Measurements from ENCODE around the gene RRBP1. TPM values are rescaled to one million over a fixed set of nuclear protein-coding genes. Genes with fewer than 3 reads are reported as not detected.
A peak's percentile ranks its signal among the peaks of the same experiment; 100 is the strongest.

The RRBP1 gene
- total and polyA plus RNA-seq, 2 of the 4 experiments (the other 2 are of a cell fraction) = 90.2 to 136 TPM

DNA sequence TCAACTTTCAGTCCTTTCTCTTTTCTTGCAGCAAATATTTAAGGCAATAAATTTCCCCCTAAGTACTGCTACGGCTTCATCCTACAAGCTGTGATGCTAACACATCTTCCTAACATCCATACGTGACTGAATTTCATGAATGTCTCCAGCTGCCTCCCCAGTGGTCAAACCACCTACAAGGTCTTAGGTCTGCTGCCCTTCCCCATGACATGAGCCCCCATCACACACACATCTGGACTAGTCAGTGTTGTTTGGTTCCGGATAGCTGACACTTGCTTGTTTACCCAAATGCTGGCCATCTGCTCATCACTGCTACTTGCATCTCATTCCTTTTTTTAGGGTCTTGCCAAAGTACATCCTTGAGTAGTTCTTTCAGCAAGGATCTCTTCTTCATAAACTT lies 14.6 kb downstream of the RRBP1 start:
- H3K36me3 ChIP-seq (ENCODE audit: control insufficient read depth, insufficient read depth, low read length) = peaks cover 25% of the 10 kb centered on the region
- dilution Hi-C loops (cut with HindIII; ENCODE audit: low sequenced_read_pairs, unreplicated experiment) = no loop called here
- 0 out of 2 replicates have a peak overlapping the region, but pooled peaks have one; percentile 8 for H3K14ac ChIP-seq (replicated peaks; ENCODE audit: low read depth, low read length)
- H3K4me1 ChIP-seq (ENCODE audit: control insufficient read depth, insufficient read depth, low read length) = peaks cover 26% of the 10 kb centered on the region
- H2BK120ac ChIP-seq (ENCODE audit: low read depth, low read length) = no peak overlapping the region
- no peak overlapping the region for H2BK20ac ChIP-seq (ENCODE audit: low read depth, low read length)
- no peak overlapping the region for H2AK9ac ChIP-seq (replicated peaks; ENCODE audit: low read depth, low read length, poor library complexity)
- POLR2A ChIA-PET (ENCODE audit: unreplicated experiment) = no interaction called here
- peaks cover 22 to 78% of the 10 kb centered on the region in 2 experiments for H3K79me1 ChIP-seq (ENCODE audit: low read depth in 1 of 2, low read length in 2 of 2)
- no peak overlapping the region for H2BK5ac ChIP-seq (ENCODE audit: low read depth, low read length, poor library complexity, severe bottlenecking)
- H3K9ac ChIP-seq (ENCODE audit: low read depth, low read length) = no peak overlapping the region
- TF ChIP-seq NFE2L2 (IDR thresholded peaks at IDR 0.05; ENCODE audit: low read depth, low read length) (no peak), MAZ (IDR thresholded peaks at IDR 0.05; ENCODE audit: borderline replicate concordance, low read depth, low read length) (no peak), MXI1 (IDR thresholded peaks at IDR 0.05; ENCODE audit: borderline replicate concordance, low read depth, low read length) (no peak), CHD1 (IDR thresholded peaks at IDR 0.05; ENCODE audit: low read depth, low read length) (no peak), BHLHE40 (IDR thresholded peaks at IDR 0.05; ENCODE audit: low read depth, low read length) (no peak), CEBPB (IDR thresholded peaks at IDR 0.05; ENCODE audit: low read depth, low read length) (no peak), FOS (IDR thresholded peaks at IDR 0.05; ENCODE audit: low read depth, low read length) (no peak), RFX5 (IDR thresholded peaks at IDR 0.05; ENCODE audit: low read depth, low read length) (no peak), MAFK (IDR thresholded peaks at IDR 0.05; ENCODE audit: low read depth, low read length) (no peak), RCOR1 (IDR thresholded peaks at IDR 0.05; ENCODE audit: insufficient replicate concordance, low read length) (no peak), RAD21 (IDR thresholded peaks at IDR 0.05; ENCODE audit: low read length) (no peak), SMC3 (IDR thresholded peaks at IDR 0.05; ENCODE audit: low read depth, low read length) (no peak), POLR2A (IDR thresholded peaks at IDR 0.05; ENCODE audit: low read depth, low read length) (no peak)
- TF ChIP-seq, protein P1, sequence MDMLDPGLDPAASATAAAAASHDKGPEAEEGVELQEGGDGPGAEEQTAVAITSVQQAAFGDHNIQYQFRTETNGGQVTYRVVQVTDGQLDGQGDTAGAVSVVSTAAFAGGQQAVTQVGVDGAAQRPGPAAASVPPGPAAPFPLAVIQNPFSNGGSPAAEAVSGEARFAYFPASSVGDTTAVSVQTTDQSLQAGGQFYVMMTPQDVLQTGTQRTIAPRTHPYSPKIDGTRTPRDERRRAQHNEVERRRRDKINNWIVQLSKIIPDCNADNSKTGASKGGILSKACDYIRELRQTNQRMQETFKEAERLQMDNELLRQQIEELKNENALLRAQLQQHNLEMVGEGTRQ (IDR thresholded peaks at IDR 0.05; ENCODE audit: low read depth, low read length) = no peak
- TF ChIP-seq, protein P2, sequence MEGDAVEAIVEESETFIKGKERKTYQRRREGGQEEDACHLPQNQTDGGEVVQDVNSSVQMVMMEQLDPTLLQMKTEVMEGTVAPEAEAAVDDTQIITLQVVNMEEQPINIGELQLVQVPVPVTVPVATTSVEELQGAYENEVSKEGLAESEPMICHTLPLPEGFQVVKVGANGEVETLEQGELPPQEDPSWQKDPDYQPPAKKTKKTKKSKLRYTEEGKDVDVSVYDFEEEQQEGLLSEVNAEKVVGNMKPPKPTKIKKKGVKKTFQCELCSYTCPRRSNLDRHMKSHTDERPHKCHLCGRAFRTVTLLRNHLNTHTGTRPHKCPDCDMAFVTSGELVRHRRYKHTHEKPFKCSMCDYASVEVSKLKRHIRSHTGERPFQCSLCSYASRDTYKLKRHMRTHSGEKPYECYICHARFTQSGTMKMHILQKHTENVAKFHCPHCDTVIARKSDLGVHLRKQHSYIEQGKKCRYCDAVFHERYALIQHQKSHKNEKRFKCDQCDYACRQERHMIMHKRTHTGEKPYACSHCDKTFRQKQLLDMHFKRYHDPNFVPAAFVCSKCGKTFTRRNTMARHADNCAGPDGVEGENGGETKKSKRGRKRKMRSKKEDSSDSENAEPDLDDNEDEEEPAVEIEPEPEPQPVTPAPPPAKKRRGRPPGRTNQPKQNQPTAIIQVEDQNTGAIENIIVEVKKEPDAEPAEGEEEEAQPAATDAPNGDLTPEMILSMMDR (conservative IDR thresholded peaks at IDR 0.05; ENCODE audit: low read depth, low read length) = no peak
- TF ChIP-seq, protein P3, sequence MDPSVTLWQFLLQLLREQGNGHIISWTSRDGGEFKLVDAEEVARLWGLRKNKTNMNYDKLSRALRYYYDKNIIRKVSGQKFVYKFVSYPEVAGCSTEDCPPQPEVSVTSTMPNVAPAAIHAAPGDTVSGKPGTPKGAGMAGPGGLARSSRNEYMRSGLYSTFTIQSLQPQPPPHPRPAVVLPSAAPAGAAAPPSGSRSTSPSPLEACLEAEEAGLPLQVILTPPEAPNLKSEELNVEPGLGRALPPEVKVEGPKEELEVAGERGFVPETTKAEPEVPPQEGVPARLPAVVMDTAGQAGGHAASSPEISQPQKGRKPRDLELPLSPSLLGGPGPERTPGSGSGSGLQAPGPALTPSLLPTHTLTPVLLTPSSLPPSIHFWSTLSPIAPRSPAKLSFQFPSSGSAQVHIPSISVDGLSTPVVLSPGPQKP (IDR thresholded peaks at IDR 0.05; ENCODE audit: borderline replicate concordance, low read depth, low read length) = no peak
- no peak overlapping the region for H3K27ac ChIP-seq (ENCODE audit: insufficient read depth, low read length)
- H4K8ac ChIP-seq (ENCODE audit: low read depth in 2 of 2, low read length in 2 of 2) = no peak overlapping the region
- H3K27me3 ChIP-seq (ENCODE audit: control insufficient read depth, insufficient read depth, low read length) = no peaks in the 10 kb centered on the region
- no TSS peak for BruUV-seq (replicated peaks)
- H2AFZ ChIP-seq (replicated peaks; ENCODE audit: low read length, poor library complexity) = no peak overlapping the region
- H4K91ac ChIP-seq (ENCODE audit: insufficient read depth, low read depth, low read length) = no peak overlapping the region
- no peak overlapping the region for H2BK15ac ChIP-seq (ENCODE audit: low read depth, low read length)
- DNase-seq = no peak
- intact Hi-C loops (cut with micrococcal nuclease) = no loop called here
- no peaks in the 10 kb centered on the region for H3K9me3 ChIP-seq (ENCODE audit: control insufficient read depth, insufficient read depth, low read length)
- no peak overlapping the region for H3K4me2 ChIP-seq (ENCODE audit: low read depth, low read length)
- in situ Hi-C loops (cut with MboI; ENCODE audit: low sequenced_read_pairs) = no loop called here
- H3K4ac ChIP-seq (ENCODE audit: low read depth, low read length) = no peak overlapping the region
- peaks cover 33% of the 10 kb centered on the region for H3K9me1 ChIP-seq (ENCODE audit: insufficient read depth, low read length)
- no peak for ATAC-seq (ENCODE audit: low read depth)
- no peak overlapping the region for H4K5ac ChIP-seq (ENCODE audit: low read depth, low read length)
- H3K4me3 ChIP-seq (ENCODE audit: insufficient read depth, low read depth, low read length) = no peak overlapping the region
- no peak overlapping the region for H3K18ac ChIP-seq (ENCODE audit: low read depth, low read length)
- H2AK5ac ChIP-seq (ENCODE audit: low read depth, low read length) = no peak overlapping the region
- H3K23ac ChIP-seq (ENCODE audit: low read depth, low read length) = no peak overlapping the region
- CTCF ChIA-PET = interaction anchor here (0.5 to 1.6 kb wide), 3 partner anchors 13 to 301 kb away, joined by 3 to 7 read pairs (median 4); no protein-coding TSS in a partner anchor
- H4K20me1 ChIP-seq (ENCODE audit: insufficient read depth, low read length) = peaks cover 100% of the 10 kb centered on the region
- H3K56ac ChIP-seq (ENCODE audit: extremely low read depth, insufficient read depth, low read length) = no peak overlapping the region
- WGBS, 2 experiments (ENCODE audit: extremely low coverage in 2 of 2, insufficient read length in 1 of 2) = 88% methylated on average over 2 of the region's 3 CpGs; no CpG with 5 or more reads in 1 of the 2 experiments
